Measurements from ENCODE around the gene WBP4. TPM values are rescaled to one million over a fixed set of nuclear protein-coding genes. Genes with fewer than 3 reads are reported as not detected.
A peak's percentile ranks its signal among the peaks of the same experiment; 100 is the strongest.

The WBP4 gene
- total and polyA plus RNA-seq, 9 of the 15 experiments (the other 6 are each of a cell fraction or from before 2014, with no cell fraction given), result 5.5 to 12.2 (median 7.9) TPM

GRCh38 chr13:41060724-41061074 is 610 bp upstream of the WBP4 start (continued):
- TF ChIP-seq ZBTB8A (IDR thresholded peaks at IDR 0.05; ENCODE audit: partially characterized antibody) (no peak), STAT5A (IDR thresholded peaks at IDR 0.05; ENCODE audit: borderline replicate concordance, low read length) (no peak), STAT6 (CRISPR knock-in tag; IDR thresholded peaks at IDR 0.05) (no peak), ZNF354B (CRISPR knock-in tag; IDR thresholded peaks at IDR 0.05) (no peak), SNRNP70 (optimal IDR thresholded peaks at IDR 0.05; ENCODE audit: low read depth, low read length) (no peak), SAP30 (IDR thresholded peaks at IDR 0.05; ENCODE audit: borderline replicate concordance, insufficient read depth, low read depth, low read length, poor library complexity, severe bottlenecking) (no peak), HNRNPUL1 (IDR thresholded peaks at IDR 0.05; ENCODE audit: low read length) (no peak), SMAD4 (CRISPR knock-in tag; conservative IDR thresholded peaks at IDR 0.05) (no peak), ATF6 (CRISPR knock-in tag; IDR thresholded peaks at IDR 0.05) (no peak), CBX8 (IDR thresholded peaks at IDR 0.05; ENCODE audit: borderline replicate concordance, extremely low read depth, low read depth, low read length, poor library complexity, severe bottlenecking) (no peak), ETV6 (IDR thresholded peaks at IDR 0.05; ENCODE audit: borderline replicate concordance in 1 of 2, low read depth in 2 of 2, low read length in 1 of 2) (0 out of 4 replicates have a peak, but pooled peaks of 1 of the 2 experiments have one; percentile 6), ETV6 (CRISPR knock-in tag; IDR thresholded peaks at IDR 0.05; ENCODE audit: borderline replicate concordance) (no peak), RBM14 (IDR thresholded peaks at IDR 0.05; ENCODE audit: borderline replicate concordance, insufficient read depth, low read depth, low read length) (no peak), ETS1 (conservative IDR thresholded peaks at IDR 0.05; ENCODE audit: control insufficient read depth, low read depth, low read length) (peak; percentile 54), ZBTB11 (CRISPR knock-in tag; IDR thresholded peaks at IDR 0.05) (no peak), ATF4 (CRISPR knock-in tag; IDR thresholded peaks at IDR 0.05) (no peak)

Data from K562 (cell line).